Activated T-cell treated with anti-CD3 and anti-CD28 coated beads for 48 hours (primary cell): ENCODE measurements around the gene POLDIP2.

Experiments
- DNase-seq: peaks from one replicate; pipeline ENCODE4 v3.0.0-alpha.2; 2020; ENCODE audit warnings: low read depth

The POLDIP2 gene, protein sequence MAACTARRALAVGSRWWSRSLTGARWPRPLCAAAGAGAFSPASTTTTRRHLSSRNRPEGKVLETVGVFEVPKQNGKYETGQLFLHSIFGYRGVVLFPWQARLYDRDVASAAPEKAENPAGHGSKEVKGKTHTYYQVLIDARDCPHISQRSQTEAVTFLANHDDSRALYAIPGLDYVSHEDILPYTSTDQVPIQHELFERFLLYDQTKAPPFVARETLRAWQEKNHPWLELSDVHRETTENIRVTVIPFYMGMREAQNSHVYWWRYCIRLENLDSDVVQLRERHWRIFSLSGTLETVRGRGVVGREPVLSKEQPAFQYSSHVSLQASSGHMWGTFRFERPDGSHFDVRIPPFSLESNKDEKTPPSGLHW

GRCh38 chr17:28357061-28357900 is at the start of gene POLDIP2:
Gene POLDIP2, minus strand, starts transcription at chr17:28357527. Its CDS starts 79 bp downstream, at chr17:28357448.
- peak; percentile 97 for DNase-seq

- DNase-seq, result no peak
Measured at GRCh38 chr17:28406473-28406814, 49.1 kb upstream of the POLDIP2 start.

DNA sequence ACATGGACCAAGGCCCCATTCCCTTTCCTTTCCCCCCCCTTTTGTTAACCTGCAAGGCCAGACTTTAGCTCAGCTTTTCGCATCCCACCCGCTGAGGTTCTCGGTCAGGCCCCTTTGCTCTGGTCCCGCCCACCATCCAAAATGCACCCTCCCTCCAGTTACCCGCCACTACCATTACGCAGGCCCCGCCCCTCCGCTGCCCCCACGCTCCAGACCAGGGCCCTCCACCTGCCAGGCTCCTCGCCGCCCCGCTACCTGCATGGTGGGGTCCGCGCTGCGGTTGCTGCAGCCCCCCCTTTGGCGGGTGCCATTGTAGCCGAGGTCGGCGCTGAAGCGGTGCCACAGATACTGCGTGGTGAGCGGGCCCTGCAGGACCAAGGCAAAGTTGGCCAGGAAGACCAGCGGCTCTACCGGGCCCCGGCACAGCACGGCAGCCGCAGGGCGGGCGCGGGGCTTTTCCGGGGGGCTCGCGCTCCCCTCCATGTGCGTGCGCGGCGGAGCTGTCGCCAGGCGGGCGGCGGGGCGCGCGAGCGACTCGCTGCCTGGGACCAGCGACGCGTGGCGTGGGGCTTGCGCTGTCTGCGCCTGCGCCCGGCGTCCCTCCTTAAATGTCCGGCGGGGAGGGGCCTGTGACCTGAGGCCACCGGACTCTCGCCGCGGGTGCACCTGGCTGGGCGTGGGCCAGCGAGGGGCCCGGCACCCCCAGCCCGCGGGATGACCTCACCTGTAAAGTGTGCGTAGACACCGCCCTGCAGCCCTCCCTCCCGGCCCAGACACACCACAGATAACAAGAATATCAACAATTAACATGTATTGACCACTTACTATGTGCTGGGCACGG is 48.5 kb upstream of the POLDIP2 start, which contains the start of gene SLC46A1:
SLC46A1 (minus strand) TSS at position 581 of the 841 bp plus-strand sequence; CDS start at position 483, 98 bp downstream.
- peak; percentile 61 for DNase-seq

GRCh38 chr17:28404812-28405570 is 47.7 kb upstream of the POLDIP2 start:
- no peak for DNase-seq

DNA sequence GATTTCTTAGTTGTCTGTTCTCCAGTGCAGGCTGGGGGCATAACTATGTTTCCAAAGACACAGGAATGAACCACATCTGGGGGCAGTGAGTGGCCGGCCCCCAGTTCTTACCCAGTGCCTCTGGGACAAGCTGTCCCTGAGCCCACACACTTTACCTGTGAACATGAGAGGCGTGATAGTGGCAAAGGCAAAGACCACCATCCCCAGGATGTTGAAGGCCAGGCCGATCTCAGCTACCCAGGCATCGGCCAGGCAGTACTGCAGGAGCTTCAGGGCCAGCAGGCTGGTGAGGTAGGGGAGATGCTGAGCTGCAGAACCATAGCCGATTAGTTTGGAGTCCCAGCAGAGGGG is 47.1 kb upstream of the POLDIP2 start:
- no peak for DNase-seq

DNA sequence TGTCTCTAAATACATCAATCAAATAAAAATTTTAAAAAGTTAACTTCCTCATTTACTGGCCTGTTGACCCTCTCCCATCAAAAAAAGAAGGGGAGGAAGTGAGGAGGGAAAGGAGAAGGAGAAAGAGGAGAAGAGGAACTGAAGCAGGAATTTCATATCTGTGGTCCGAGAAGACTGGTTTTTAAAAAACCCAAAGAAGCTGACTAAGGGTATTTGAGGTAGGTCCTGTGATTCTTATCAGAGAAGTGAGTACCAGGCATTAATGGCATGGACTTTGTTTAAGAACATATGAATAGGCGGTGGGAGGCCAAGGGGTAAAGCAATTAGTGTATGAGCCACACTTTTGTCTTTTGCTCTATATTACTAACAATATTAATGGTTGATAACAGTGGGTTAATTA is 46.7 kb upstream of the POLDIP2 start:
- DNase-seq, result no peak

GRCh38 chr17:28402844-28403243 is 45.5 kb upstream of the POLDIP2 start:
- DNase-seq, result no peak

DNA sequence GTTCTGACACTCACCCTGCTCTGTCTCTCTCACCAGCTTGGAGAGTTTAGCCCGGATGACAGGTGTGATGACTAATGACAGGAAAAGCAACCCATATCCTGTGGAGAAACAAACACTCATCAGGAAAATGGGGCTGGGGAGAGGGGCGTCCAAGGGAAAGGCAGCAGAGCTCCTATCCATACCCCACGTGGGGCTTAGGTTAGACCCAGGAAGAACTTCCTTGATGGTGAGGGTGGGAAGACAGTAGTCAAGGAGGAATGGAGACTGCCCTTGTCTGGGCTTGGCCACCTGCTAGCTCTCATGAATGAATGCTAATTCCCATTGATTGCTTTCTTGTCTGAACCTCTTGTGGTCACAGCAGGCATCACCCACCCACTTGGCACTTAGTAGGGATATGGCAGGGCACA is 44.9 kb upstream of the POLDIP2 start:
- DNase-seq, result no peak

- no peak for DNase-seq
Measured at GRCh38 chr17:28399808-28400207, 42.5 kb upstream of the POLDIP2 start.

- no peak for DNase-seq
Measured at GRCh38 chr17:28398280-28398981, 41.1 kb upstream of the POLDIP2 start.

DNA sequence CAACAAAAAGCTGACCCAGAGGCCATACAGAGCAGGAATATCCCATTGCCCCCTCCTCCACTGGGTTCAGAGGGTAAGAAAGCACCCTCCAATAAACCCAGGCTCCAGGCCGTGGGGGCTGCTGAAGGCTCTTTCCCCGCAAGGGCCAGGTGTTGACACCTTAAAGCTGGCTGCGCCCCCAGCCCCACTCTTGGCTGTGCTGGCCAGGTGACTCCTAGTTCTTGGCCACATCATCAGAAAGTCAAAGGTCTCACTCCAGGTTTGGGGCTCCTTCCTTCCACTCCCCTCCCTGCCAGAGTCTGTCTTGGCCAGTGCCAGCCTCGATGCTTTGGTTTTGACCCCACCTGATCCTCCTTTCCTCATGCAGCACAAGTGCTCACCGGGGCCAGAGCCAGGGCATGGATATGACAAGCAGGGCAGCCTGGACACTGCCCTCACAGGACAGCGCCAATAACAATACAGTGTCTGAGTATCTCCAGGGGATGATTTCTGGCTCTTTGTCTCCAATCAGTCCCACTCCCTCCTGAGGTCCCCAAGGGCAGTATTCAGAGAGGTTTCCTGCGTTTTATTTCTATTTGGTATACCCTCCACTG is 40.5 kb upstream of the POLDIP2 start:
- no peak for DNase-seq

GRCh38 chr17:28397275-28397674 is 39.9 kb upstream of the POLDIP2 start:
- no peak for DNase-seq

DNA sequence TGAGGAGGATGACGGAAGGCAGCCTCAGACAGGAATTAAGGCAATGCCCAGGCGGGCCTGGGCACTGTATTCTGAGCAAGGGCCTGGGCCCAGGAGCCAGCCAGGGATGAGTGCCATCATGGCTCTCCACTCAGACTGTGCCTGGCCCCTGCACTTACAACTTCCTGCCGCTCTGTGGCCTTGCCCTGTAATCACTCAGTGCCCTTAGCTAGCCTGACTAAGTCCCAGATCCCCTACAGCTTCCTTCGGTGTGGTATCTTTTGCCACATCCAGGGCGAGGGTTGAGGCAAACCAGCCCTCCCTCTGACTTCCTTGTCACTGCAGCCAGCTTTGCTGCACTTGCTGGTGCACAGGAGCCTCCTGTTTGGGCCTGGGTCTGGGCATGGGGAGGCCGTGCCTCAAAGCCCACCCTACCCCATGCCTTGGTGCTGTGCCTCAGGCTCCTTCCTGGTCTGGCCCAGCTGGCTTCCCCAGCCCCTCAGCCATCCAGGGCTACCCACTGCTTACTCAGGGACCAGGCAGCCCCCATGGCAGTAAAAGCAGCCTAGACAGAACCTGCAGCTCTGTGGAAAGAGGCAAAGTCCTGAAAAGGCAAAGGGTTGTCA is 39.4 kb upstream of the POLDIP2 start:
- no peak for DNase-seq

DNA sequence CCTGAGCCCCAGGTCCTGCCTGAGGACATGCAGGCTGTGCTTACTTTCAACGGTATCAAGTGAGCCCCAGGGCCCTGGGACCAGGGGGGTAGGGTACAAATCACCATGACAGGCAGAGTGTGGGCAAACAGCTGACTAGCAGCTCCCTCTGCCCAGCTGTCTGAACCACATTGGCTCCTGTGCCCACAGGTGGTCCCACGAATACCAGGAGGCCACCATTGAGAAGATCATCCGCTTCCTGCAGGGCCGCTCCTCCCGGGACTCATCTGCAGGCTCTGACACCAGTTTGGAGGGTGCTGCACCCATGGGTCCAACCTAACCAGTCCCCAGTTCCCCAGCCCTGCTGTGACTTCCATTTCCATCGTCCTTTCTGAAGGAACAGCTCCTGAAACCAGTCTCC is 38.6 kb upstream of the POLDIP2 start:
- DNase-seq, result no peak

DNA sequence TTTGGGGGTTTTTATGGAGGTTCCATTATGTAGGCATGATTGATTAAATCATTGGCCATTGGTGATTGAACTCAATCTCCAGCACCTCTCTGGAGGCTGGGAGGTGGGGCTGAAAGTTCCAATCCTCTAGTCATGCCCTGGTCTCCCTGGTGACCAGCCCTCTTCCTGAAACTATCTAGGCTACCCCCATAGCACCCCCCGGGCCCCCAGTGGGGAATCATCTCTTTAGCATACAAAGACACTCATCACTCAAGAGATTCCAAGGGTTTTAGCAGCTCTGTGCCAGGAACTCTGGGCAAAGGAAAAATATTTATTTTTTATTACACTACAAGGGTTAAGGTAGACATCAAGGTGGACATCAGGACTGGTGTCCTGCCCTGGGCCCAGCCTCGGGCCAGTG is 38.1 kb upstream of the POLDIP2 start:
- no peak for DNase-seq

- no peak for DNase-seq
Measured at GRCh38 chr17:28394337-28395116, 37.2 kb upstream of the POLDIP2 start.

DNA sequence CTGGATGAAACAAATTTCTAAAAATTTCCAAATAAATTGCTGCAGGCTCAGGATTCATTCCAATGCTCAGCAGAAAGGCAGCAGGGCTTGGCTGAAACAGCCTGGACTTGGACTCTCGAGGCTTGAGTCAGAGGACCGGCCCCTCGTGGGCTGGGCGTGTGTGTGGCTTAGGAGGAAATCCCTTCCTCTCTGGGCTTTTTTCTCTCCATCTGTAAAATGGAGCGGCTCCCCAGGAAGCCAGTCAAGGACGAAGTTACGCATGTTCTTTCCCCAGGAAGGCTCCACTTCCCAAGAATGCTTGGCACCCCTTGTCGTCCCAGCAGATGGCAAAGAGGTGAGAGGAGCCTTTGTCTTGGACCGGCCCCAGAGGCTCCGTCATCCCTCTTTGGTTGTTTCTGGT is 35.2 kb upstream of the POLDIP2 start:
- no peak for DNase-seq

GRCh38 chr17:28391401-28391800 is 34.1 kb upstream of the POLDIP2 start:
- no peak for DNase-seq

- DNase-seq, result no peak
Measured at GRCh38 chr17:28390984-28391383, 33.7 kb upstream of the POLDIP2 start.
